ENCODE data around the gene HSPA9. TPM values are rescaled to one million over a fixed set of nuclear protein-coding genes. Genes with fewer than 3 reads are reported as not detected.

Gene HSPA9
- total and polyA plus RNA-seq, 2 of the 13 experiments (the other 11 are each of a cell fraction or from before 2014, with no cell fraction given) = 165 to 478 TPM

- TF ChIP-seq ATF4 (CRISPR knock-in tag; IDR thresholded peaks at IDR 0.05) (peak in 1 of 2 experiments; percentile 67; a peak in 2 of 4 replicates), ZNF3 (CRISPR knock-in tag; IDR thresholded peaks at IDR 0.05) (peak; percentile 78), PRDM10 (CRISPR knock-in tag; IDR thresholded peaks at IDR 0.05; ENCODE audit: low read depth) (0 out of 2 replicates have a peak, but pooled peaks have one; percentile 47), HDAC1 (CRISPR knock-in tag; IDR thresholded peaks at IDR 0.05) (peak; percentile 65; the same call in 1 of the 2 replicates), PATZ1 (CRISPR knock-in tag; IDR thresholded peaks at IDR 0.05) (peak; percentile 36; the same call in 1 of the 2 replicates), SKIL (CRISPR knock-in tag; IDR thresholded peaks at IDR 0.05; ENCODE audit: borderline replicate concordance) (peak; percentile 30; the same call in 1 of the 2 replicates)
These were observed 67.7 kb downstream of the HSPA9 start (continued) for GRCh38 chr5:138507485-138507884.
